ENCODE results near the gene C1QTNF8.

DNA sequence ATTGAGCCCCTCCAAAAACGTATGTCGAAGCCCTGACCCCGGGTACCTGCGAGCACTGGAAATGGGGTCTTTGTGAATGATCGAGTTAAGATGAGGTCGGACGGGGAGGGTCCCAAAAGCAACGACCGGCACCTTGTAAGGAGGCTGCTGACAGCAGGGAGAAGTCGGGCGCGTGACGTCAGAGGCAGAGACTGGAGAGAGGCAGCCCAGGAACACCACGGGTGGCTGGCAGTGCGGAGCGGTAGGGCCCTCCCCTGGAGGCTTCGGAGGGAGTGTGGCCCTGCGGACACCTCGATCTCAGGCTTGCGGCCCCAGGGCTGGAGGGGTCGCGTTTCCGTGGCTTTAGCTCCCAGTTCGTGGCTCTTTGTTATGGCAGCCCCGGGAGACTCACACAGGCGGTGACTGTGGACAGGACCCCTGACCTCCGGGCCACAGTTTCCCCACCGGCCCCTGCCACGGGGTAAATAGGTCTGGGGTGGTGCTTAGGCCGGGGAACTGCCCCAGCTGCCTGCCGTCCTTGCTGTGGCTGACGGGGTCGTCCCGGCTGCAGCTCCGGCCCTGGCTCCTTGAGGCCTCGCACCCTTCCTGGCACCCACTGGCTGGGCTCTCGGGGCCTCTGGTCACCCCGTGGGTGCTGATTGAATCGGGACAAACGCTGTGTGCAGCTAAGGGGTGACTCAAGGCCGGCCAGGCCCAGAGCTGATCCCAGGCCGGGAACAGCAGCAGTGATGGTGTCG, 34.1 kb downstream of the C1QTNF8 start:
- TF ChIP-seq, protein P1, sequence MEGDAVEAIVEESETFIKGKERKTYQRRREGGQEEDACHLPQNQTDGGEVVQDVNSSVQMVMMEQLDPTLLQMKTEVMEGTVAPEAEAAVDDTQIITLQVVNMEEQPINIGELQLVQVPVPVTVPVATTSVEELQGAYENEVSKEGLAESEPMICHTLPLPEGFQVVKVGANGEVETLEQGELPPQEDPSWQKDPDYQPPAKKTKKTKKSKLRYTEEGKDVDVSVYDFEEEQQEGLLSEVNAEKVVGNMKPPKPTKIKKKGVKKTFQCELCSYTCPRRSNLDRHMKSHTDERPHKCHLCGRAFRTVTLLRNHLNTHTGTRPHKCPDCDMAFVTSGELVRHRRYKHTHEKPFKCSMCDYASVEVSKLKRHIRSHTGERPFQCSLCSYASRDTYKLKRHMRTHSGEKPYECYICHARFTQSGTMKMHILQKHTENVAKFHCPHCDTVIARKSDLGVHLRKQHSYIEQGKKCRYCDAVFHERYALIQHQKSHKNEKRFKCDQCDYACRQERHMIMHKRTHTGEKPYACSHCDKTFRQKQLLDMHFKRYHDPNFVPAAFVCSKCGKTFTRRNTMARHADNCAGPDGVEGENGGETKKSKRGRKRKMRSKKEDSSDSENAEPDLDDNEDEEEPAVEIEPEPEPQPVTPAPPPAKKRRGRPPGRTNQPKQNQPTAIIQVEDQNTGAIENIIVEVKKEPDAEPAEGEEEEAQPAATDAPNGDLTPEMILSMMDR (IDR thresholded peaks at IDR 0.05) = no peak
- no peak for TF ChIP-seq POLR2A (IDR thresholded peaks at IDR 0.05)
